HepG2 (cell line): ENCODE measurements around the gene ADARB2. TPM values are rescaled to one million over a fixed set of nuclear protein-coding genes. Genes with fewer than 3 reads are reported as not detected.
A peak's percentile ranks its signal among the peaks of the same experiment; 100 is the strongest.

Experiments used
- AHR ChIP-seq: IDR thresholded peaks from 2 replicates; pipeline ENCODE4 v1.6.1; 2018; ENCODE audit warnings: missing genetic modification reagents, missing compliant biosample characterization
- BCL6 ChIP-seq: IDR thresholded peaks from 2 replicates; pipeline ENCODE4 v1.6.1; 2016; ENCODE audit warnings: missing genetic modification reagents, missing compliant biosample characterization
- CREBL2 ChIP-seq: sonication (generic); formaldehyde crosslinking; IDR thresholded peaks from 2 replicates; pipeline ENCODE4 v1.8.1; 2023; ENCODE audit warnings: missing genetic modification reagents, mild to moderate bottlenecking, borderline replicate concordance
- CREM ChIP-seq, 2 experiments: sonication (generic) in 1 of 2; formaldehyde crosslinking in 1 of 2; IDR thresholded peaks; 2 replicates each; pipeline versions ENCODE4 v1.4.0 to v1.6.1; 2016 to 2020; ENCODE audit warnings: antibody characterized with exemption in 1 of 2, mild to moderate bottlenecking in 1 of 2, missing genetic modification reagents in 1 of 2
- DBP ChIP-seq: sonication (generic); formaldehyde crosslinking; IDR thresholded peaks from 2 replicates; pipeline ENCODE4 v1.4.0; 2020; ENCODE audit warnings: missing genetic modification reagents; ENCODE audit errors: not compliant biosample characterization
- DMAP1 ChIP-seq: IDR thresholded peaks from 2 replicates; pipeline ENCODE4 v1.6.1; 2016
- FOXJ3 ChIP-seq: sonication (generic); formaldehyde crosslinking; IDR thresholded peaks from 2 replicates; pipeline ENCODE4 v1.4.0; 2020; ENCODE audit warnings: missing genetic modification reagents, mild to moderate bottlenecking, borderline replicate concordance
- KMT2B ChIP-seq: IDR thresholded peaks from 2 replicates; pipeline ENCODE4 v1.6.1; 2016; ENCODE audit warnings: missing genetic modification reagents, missing compliant biosample characterization
- MAFG ChIP-seq: sonication (generic); formaldehyde crosslinking; IDR thresholded peaks from 2 replicates; pipeline ENCODE4 v1.5.1; 2020; ENCODE audit warnings: mild to moderate bottlenecking, missing genetic modification reagents
- MAX ChIP-seq: IDR thresholded peaks from 2 replicates; pipeline ENCODE4 v1.6.1; 2012; ENCODE audit warnings: inconsistent platforms
- NAIF1 ChIP-seq: sonication (generic); formaldehyde crosslinking; IDR thresholded peaks from 2 replicates; pipeline ENCODE4 v1.5.0; 2020; ENCODE audit warnings: mild to moderate bottlenecking, missing genetic modification reagents, borderline replicate concordance
- NFKB2 ChIP-seq: sonication (generic); formaldehyde crosslinking; IDR thresholded peaks from 2 replicates; pipeline ENCODE4 v1.4.0; 2020; ENCODE audit warnings: missing genetic modification reagents, borderline replicate concordance
- NFYC ChIP-seq: IDR thresholded peaks from 2 replicates; pipeline ENCODE4 v1.6.1; 2016; ENCODE audit warnings: missing genetic modification reagents, missing compliant biosample characterization
- PHB2 ChIP-seq: fragments of 450-650 bp; IDR thresholded peaks from 2 replicates; pipeline ENCODE4 v1.6.1; 2018; ENCODE audit not compliant: partially characterized antibody
- RFXAP ChIP-seq: sonication (generic); formaldehyde crosslinking; IDR thresholded peaks from 2 replicates; pipeline ENCODE4 v1.4.0; 2020; ENCODE audit warnings: missing genetic modification reagents, borderline replicate concordance
- STAG1 ChIP-seq: sonication (generic); formaldehyde crosslinking; IDR thresholded peaks from 2 replicates; pipeline ENCODE4 v1.4.0; 2020; ENCODE audit warnings: missing genetic modification reagents
- TAF15 ChIP-seq: fragments of 200-400 bp; formaldehyde crosslinking; IDR thresholded peaks from one replicate; pipeline ENCODE4 v1.6.1; 2018; ENCODE audit warnings: mild to moderate bottlenecking, low read depth, low read length; ENCODE audit not compliant: poor library complexity, severe bottlenecking
- XRCC5 ChIP-seq: fragments of 200-400 bp; formaldehyde crosslinking; optimal IDR thresholded peaks from 2 replicates; pipeline ENCODE3; 2017; ENCODE audit warnings: mild to moderate bottlenecking, low read length
- ZBTB2 ChIP-seq: sonication (generic); formaldehyde crosslinking; IDR thresholded peaks from 2 replicates; pipeline ENCODE4 v1.8.0; 2022; ENCODE audit warnings: low read depth, missing genetic modification reagents
- ZBTB20 ChIP-seq: sonication (generic); formaldehyde crosslinking; IDR thresholded peaks from 2 replicates; pipeline ENCODE4 v1.8.1; 2023; ENCODE audit warnings: missing genetic modification reagents, low read depth, mild to moderate bottlenecking, borderline replicate concordance
- ZC3H4 ChIP-seq: sonication (generic); formaldehyde crosslinking; IDR thresholded peaks from 2 replicates; pipeline ENCODE4 v1.4.0; 2020; ENCODE audit warnings: missing genetic modification reagents, borderline replicate concordance
- ZNF234 ChIP-seq: sonication (generic); formaldehyde crosslinking; conservative IDR thresholded peaks from 2 replicates; pipeline ENCODE4 v1.5.1; 2020; ENCODE audit warnings: mild to moderate bottlenecking, missing genetic modification reagents
- ZNF337 ChIP-seq: sonication (generic); formaldehyde crosslinking; IDR thresholded peaks from 2 replicates; pipeline ENCODE4 v1.5.1; 2020; ENCODE audit warnings: missing genetic modification reagents, low read depth, mild to moderate bottlenecking, borderline replicate concordance
- ZNF577 ChIP-seq: sonication (generic); formaldehyde crosslinking; IDR thresholded peaks from 2 replicates; pipeline ENCODE4 v1.4.0; 2020; ENCODE audit warnings: mild to moderate bottlenecking, low read depth, missing genetic modification reagents, borderline replicate concordance
- ZNF749 ChIP-seq: sonication (generic); formaldehyde crosslinking; IDR thresholded peaks from 2 replicates; pipeline ENCODE4 v1.8.0; 2022; ENCODE audit warnings: mild to moderate bottlenecking, missing genetic modification reagents, moderate library complexity, borderline replicate concordance
- ZNF83 ChIP-seq: sonication (generic); formaldehyde crosslinking; IDR thresholded peaks from 2 replicates; pipeline ENCODE4 v1.4.0; 2020; ENCODE audit warnings: missing genetic modification reagents, mild to moderate bottlenecking, borderline replicate concordance
- ZSCAN30 ChIP-seq: sonication (generic); formaldehyde crosslinking; IDR thresholded peaks from 2 replicates; pipeline ENCODE4 v1.5.0; 2020; ENCODE audit warnings: mild to moderate bottlenecking, missing genetic modification reagents
- polyA plus RNA-seq, 8 experiments: library from polyadenylated mRNA; depleted of rRNA in 3 of 8; stranded (reverse) in 7 of 8; unstranded in 1 of 8; fragments of >200 nt; fragmentation: Illumina TruSeq in 4 of 8; extraction: Trizol in 4 of 8; gene quantifications; 2 replicates each; pipeline versions ENCODE4 v1.2.1 to v1.2.3, GENCODE V29; 2011 to 2016; ENCODE audit warnings: low read depth in 4 of 8, missing spikeins in 1 of 8, mixed read lengths in 1 of 8; ENCODE audit not compliant: insufficient read depth in 1 of 8
- total RNA-seq, 5 experiments: library from RNA; depleted of rRNA; stranded (reverse); fragments of >200 nt; fragmentation: Illumina TruSeq; extraction: Trizol; gene quantifications; 2 replicates each; pipeline ENCODE4 v1.2.3, GENCODE V29; 2016; ENCODE audit warnings: low read depth in 1 of 5
- TF ChIP-seq, protein P1 (sequence below): sonication (generic); formaldehyde crosslinking; conservative IDR thresholded peaks from 2 replicates; pipeline ENCODE4 v1.8.0; 2022; ENCODE audit warnings: low read depth, missing genetic modification reagents

The ADARB2 gene
- total and polyA plus RNA-seq, 2 of the 13 experiments (the other 11 are each of a cell fraction or from before 2014, with no cell fraction given): not detected

DNA sequence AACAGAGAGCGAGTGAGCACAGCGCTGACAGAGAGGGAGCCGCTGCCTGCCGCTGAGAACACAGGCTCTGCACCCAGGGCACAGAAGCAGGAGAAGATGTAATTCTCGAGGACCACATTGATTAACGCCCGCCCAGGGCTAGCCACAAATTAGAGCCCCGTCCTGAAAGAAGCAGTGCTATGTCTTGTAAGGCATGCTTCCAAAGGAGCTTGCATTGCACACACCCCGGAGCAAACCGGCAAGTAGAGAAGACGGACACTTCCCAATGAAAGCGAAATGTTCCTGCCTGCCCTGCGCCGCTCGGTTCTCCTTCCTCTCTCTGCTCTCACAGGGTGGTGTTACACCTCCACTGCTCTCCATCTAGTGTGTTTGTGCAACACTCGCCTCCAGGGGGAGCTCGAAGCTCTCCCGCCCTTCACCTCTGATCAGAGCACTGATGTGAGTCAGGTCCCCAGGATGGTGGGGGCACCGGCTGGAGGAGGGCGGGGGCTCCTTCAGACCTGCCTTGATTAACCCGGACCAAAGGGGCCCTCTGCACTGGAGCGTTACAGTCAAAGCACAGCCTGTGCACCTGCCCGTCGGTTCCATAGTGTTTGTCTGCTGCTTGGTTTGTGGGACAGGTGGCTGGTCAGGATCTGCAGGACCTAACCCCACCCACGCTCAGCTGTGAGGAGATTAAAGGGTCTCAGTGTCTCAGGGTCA is 316.5 kb downstream of the ADARB2 start (continued):
- no peak for TF ChIP-seq CREBL2 (CRISPR knock-in tag)
- 0 out of 2 replicates have a peak, but pooled peaks have one; percentile 37 for TF ChIP-seq NFKB2 (CRISPR knock-in tag)
- no peak for TF ChIP-seq ZBTB20 (CRISPR knock-in tag)
- TF ChIP-seq DMAP1 (CRISPR knock-in tag): no peak
- TF ChIP-seq, protein P1, sequence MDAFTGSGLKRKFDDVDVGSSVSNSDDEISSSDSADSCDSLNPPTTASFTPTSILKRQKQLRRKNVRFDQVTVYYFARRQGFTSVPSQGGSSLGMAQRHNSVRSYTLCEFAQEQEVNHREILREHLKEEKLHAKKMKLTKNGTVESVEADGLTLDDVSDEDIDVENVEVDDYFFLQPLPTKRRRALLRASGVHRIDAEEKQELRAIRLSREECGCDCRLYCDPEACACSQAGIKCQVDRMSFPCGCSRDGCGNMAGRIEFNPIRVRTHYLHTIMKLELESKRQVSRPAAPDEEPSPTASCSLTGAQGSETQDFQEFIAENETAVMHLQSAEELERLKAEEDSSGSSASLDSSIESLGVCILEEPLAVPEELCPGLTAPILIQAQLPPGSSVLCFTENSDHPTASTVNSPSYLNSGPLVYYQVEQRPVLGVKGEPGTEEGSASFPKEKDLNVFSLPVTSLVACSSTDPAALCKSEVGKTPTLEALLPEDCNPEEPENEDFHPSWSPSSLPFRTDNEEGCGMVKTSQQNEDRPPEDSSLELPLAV (CRISPR knock-in tag): no peak
- TF ChIP-seq STAG1 (CRISPR knock-in tag): peak; percentile 56
- peak; percentile 79 for TF ChIP-seq XRCC5
- TF ChIP-seq FOXJ3 (CRISPR knock-in tag): no peak
- TF ChIP-seq PHB2: no peak
- TF ChIP-seq ZSCAN30 (CRISPR knock-in tag): no peak
- no peak for TF ChIP-seq ZNF83 (CRISPR knock-in tag)
- no peak for TF ChIP-seq MAX
- no peak for TF ChIP-seq AHR (CRISPR knock-in tag)
- no peak for TF ChIP-seq ZBTB2
- no peak for TF ChIP-seq ZNF234 (CRISPR knock-in tag)
- TF ChIP-seq KMT2B (CRISPR knock-in tag): no peak
- no peak for TF ChIP-seq RFXAP (CRISPR knock-in tag)
- no peak for TF ChIP-seq MAFG
- TF ChIP-seq DBP (CRISPR knock-in tag): no peak
- TF ChIP-seq NFYC (CRISPR knock-in tag): no peak
- no peak for TF ChIP-seq NAIF1 (CRISPR knock-in tag)
- TF ChIP-seq ZNF577: no peak
- no peak for TF ChIP-seq ZNF749
- no peak for TF ChIP-seq BCL6 (CRISPR knock-in tag)
- no peak for TF ChIP-seq ZNF337 (CRISPR knock-in tag)
- TF ChIP-seq ZC3H4 (CRISPR knock-in tag): no peak
- TF ChIP-seq TAF15: no peak
- TF ChIP-seq CREM (IDR thresholded peaks at IDR 0.05): no peak
- no peak for TF ChIP-seq CREM (CRISPR knock-in tag; IDR thresholded peaks at IDR 0.05)
